Omental fat pad (tissue), 4 donors: ENCODE measurements around the gene CPNE1. TPM values are rescaled to one million over a fixed set of nuclear protein-coding genes. Genes with fewer than 3 reads are reported as not detected.

Experiments
- ATAC-seq: fragments of 150-250 bp; one replicate; pipeline ENCODE4 v1.9.1; 2016; ENCODE audit warnings: mild to moderate bottlenecking, moderate library complexity; ENCODE audit not compliant: low FRiP score
- DNase-seq: peaks from one replicate; pipeline ENCODE4 v3.0.0-alpha.2; 2019; ENCODE audit warnings: low spot score
- CTCF ChIP-seq, 3 donors: fragments of 450-650 bp; IDR thresholded peaks; one replicate each; pipeline ENCODE4 v1.5.1; 2016 to 2017; ENCODE audit warnings: antibody characterized with exemption in 3 of 3, mild to moderate bottlenecking in 3 of 3, moderate library complexity in 2 of 3
- total RNA-seq, 4 donors: library from RNA; depleted of rRNA; stranded (reverse); fragments of >200 nt; gene quantifications; one replicate each; pipeline ENCODE4 v1.1.0, GENCODE V29; 2016

Gene CPNE1
- total RNA-seq, 4 donors from 2014 or later, result 50.7 to 113 (median 85.2) TPM

- ATAC-seq, result no peak
- no peak for DNase-seq
- TF ChIP-seq CTCF (IDR thresholded peaks at IDR 0.05), result no peak
These were observed 4.4 kb downstream of the CPNE1 start for GRCh38 chr20:35660122-35660937.

- no peak for DNase-seq
- no peak for TF ChIP-seq CTCF (IDR thresholded peaks at IDR 0.05)
- no peak for ATAC-seq
These were observed 7.4 kb downstream of the CPNE1 start for GRCh38 chr20:35657271-35657670.

GRCh38 chr20:35654415-35654814, 10.3 kb downstream of the CPNE1 start:
- no peak for TF ChIP-seq CTCF (IDR thresholded peaks at IDR 0.05)
- ATAC-seq (no peak), DNase-seq (no peak)

- ATAC-seq, result no peak
- no peak for DNase-seq
- TF ChIP-seq CTCF (IDR thresholded peaks at IDR 0.05), result no peak
These were observed 10.8 kb downstream of the CPNE1 start for GRCh38 chr20:35653893-35654292.

- no peak for DNase-seq
These were observed 11.3 kb downstream of the CPNE1 start for GRCh38 chr20:35653430-35653734.

GRCh38 chr20:35652641-35653429, 11.9 kb downstream of the CPNE1 start:
- no peak for TF ChIP-seq CTCF (IDR thresholded peaks at IDR 0.05)
- DNase-seq (no peak), ATAC-seq (no peak)

More at GRCh38 chr20:35653430-35653734, 11.3 kb downstream of the CPNE1 start:
- ATAC-seq, result no peak
- TF ChIP-seq CTCF (IDR thresholded peaks at IDR 0.05), result no peak
